Parietal lobe (tissue), 2 donors: ENCODE measurements around the gene PRDM13. TPM values are rescaled to one million over a fixed set of nuclear protein-coding genes. Genes with fewer than 3 reads are reported as not detected.

Experiments
- small RNA-seq: library from RNA; depleted of rRNA; stranded (forward); fragments of <200 nt; gene quantifications from one replicate; pipeline ENCODE3, GENCODE V24; 2014; ENCODE audit warnings: low replicate concordance
- total RNA-seq: library from RNA; depleted of rRNA; stranded (reverse); fragments of >200 nt; gene quantifications from one replicate; pipeline ENCODE4 v1.2.3, GENCODE V29; 2014

Gene PRDM13
- not detected for total RNA-seq

GRCh38 chr6:99606656-99607415 lies at the start of gene PRDM13:
PRDM13 (plus strand) TSS chr6:99606833; CDS start chr6:99607035, 202 bp downstream.

GRCh38 chr6:99568103-99568933 lies 38.3 kb upstream of the PRDM13 start, which contains the start of gene CCNC:
CCNC (minus strand) TSS chr6:99568660; CDS start chr6:99568527, 133 bp downstream.

Small RNA genes lying within 50 kb of the gene (small RNA-seq; reads per million reads assigned to genes)
- not detected for gene RF00019

Other genes starting within 250 kb of the PRDM13 start
- gene COQ3, start 212.6 kb upstream of the PRDM13 start, total RNA-seq, result 11.0 TPM
- 289 TPM for gene PNISR, start 181.5 kb upstream of the PRDM13 start, total RNA-seq
- 8.8 TPM for gene USP45, start 91.4 kb upstream of the PRDM13 start, total RNA-seq
- gene CCNC, start 38.2 kb upstream of the PRDM13 start, total RNA-seq, result 92.0 TPM